CD4-positive, CD25-positive, alpha-beta regulatory T cell (primary cell): ENCODE measurements around the gene IFT88. TPM values are rescaled to one million over a fixed set of nuclear protein-coding genes. Genes with fewer than 3 reads are reported as not detected.

Source experiments
- ATAC-seq, 2 donors: fragments of 150-1000 bp; cut with Tn5 transposase; one replicate each; pipeline ENCODE4 v1.10.0; 2021; ENCODE audit warnings: low read depth in 2 of 2, moderate number of reproducible peaks in 2 of 2, moderate library complexity in 1 of 2
- DNase-seq, 3 donors: peaks; one replicate each; pipeline versions ENCODE4 v3.0.0 to v3.0.0-alpha.2; 2012 to 2022; ENCODE audit warnings: mixed read lengths in 1 of 3
- H3K27ac ChIP-seq: one replicate; pipeline ENCODE4 v1.7.0; 2013; ENCODE audit warnings: mild to moderate bottlenecking, low read length; ENCODE audit not compliant: insufficient read depth, poor library complexity, severe bottlenecking
- H3K27me3 ChIP-seq: one replicate; pipeline ENCODE4 v1.7.0; 2013; ENCODE audit warnings: low read length; ENCODE audit not compliant: control insufficient read depth, insufficient read depth
- H3K36me3 ChIP-seq: one replicate; pipeline ENCODE4 v1.7.0; 2013; ENCODE audit warnings: mild to moderate bottlenecking, low read length, moderate library complexity; ENCODE audit not compliant: control insufficient read depth, insufficient read depth
- H3K4me1 ChIP-seq: 2 replicates; pipeline ENCODE4 v1.7.0; 2013; ENCODE audit warnings: mild to moderate bottlenecking, low read length; ENCODE audit not compliant: insufficient read depth, control insufficient read depth, poor library complexity, severe bottlenecking
- H3K4me3 ChIP-seq: one replicate; pipeline ENCODE4 v1.7.0; 2013; ENCODE audit warnings: low read depth, mild to moderate bottlenecking, low read length, moderate library complexity
- H3K9me3 ChIP-seq, 2 experiments: 1 replicate in 1 of 2; 2 replicates in 1 of 2; pipeline ENCODE4 v1.7.0; 2013; ENCODE audit warnings: low read length in 2 of 2, mild to moderate bottlenecking in 1 of 2, moderate library complexity in 1 of 2; ENCODE audit not compliant: control insufficient read depth in 2 of 2
- H3K27ac Mint-ChIP-seq, 3 donors: one replicate each; pipeline ENCODE4 v1.8.0; 2020 to 2022; ENCODE audit warnings: mild to moderate bottlenecking in 3 of 3, mixed read lengths in 3 of 3, moderate library complexity in 2 of 3
- H3K27me3 Mint-ChIP-seq: one replicate; pipeline ENCODE4 v1.8.0; 2022; ENCODE audit warnings: mild to moderate bottlenecking, mixed read lengths
- H3K36me3 Mint-ChIP-seq: one replicate; pipeline ENCODE4 v1.8.0; 2020; ENCODE audit warnings: mixed read lengths
- H3K4me1 Mint-ChIP-seq, 4 donors: one replicate each; pipeline ENCODE4 v1.8.0; 2020 to 2022; ENCODE audit warnings: mixed read lengths in 4 of 4, mild to moderate bottlenecking in 1 of 4
- H3K4me3 Mint-ChIP-seq, 4 donors: one replicate each; pipeline ENCODE4 v1.8.0; 2020 to 2022; ENCODE audit warnings: mild to moderate bottlenecking in 4 of 4, mixed read lengths in 4 of 4, moderate library complexity in 3 of 4
- H3K9me3 Mint-ChIP-seq, 7 donors: one replicate each; pipeline ENCODE4 v1.8.0; 2020 to 2022; ENCODE audit warnings: mixed read lengths in 7 of 7, mild to moderate bottlenecking in 3 of 7, moderate library complexity in 2 of 7
- polyA plus RNA-seq, 4 donors: library from polyadenylated mRNA; unstranded; fragments of 300-500 nt; fragmentation: Illumina TruSeq; gene quantifications; one replicate each; pipeline ENCODE4 v1.2.3, GENCODE V29; 2021
- total RNA-seq: library from RNA; stranded (reverse); gene quantifications from one replicate; pipeline ENCODE4 v1.2.3, GENCODE V29; 2022

The IFT88 gene
- total and polyA plus RNA-seq, 5 donors from 2014 or later = 3.7 to 8.0 (median 5.9) TPM

GRCh38 chr13:20738616-20739015, 171.7 kb downstream of the IFT88 start:
- DNase-seq (no peak), ATAC-seq (no peak)
- Mint-ChIP-seq H3K36me3 (peaks cover 16% of the 10 kb centered on the region), H3K27me3 (no peaks in the 10 kb centered on the region), H3K9me3 (peaks cover 0 to 6% (median 0%) of the 10 kb centered on the region in 7 donors), H3K4me1 (peaks cover 0 to 9% (median under 1%) of the 10 kb centered on the region in 4 donors), H3K27ac (no peak overlapping the region), H3K4me3 (no peak overlapping the region)
- no peaks in the 10 kb centered on the region for H3K9me3 ChIP-seq
- H3K27ac ChIP-seq = no peak overlapping the region
- no peaks in the 10 kb centered on the region for H3K36me3 ChIP-seq
- no peaks in the 10 kb centered on the region for H3K4me1 ChIP-seq
- no peaks in the 10 kb centered on the region for H3K27me3 ChIP-seq
- no peak overlapping the region for H3K4me3 ChIP-seq

- Histone ChIP-seq H3K4me3 (no peak overlapping the region), H3K9me3 (no peaks in the 10 kb centered on the region), H3K27me3 (no peaks in the 10 kb centered on the region), H3K4me1 (no peaks in the 10 kb centered on the region), H3K27ac (no peak overlapping the region), H3K36me3 (no peaks in the 10 kb centered on the region)
- ATAC-seq = no peak
- H3K36me3 Mint-ChIP-seq = peaks cover 14% of the 10 kb centered on the region
- H3K4me3 Mint-ChIP-seq = no peak overlapping the region
- peaks cover 0 to 9% (median under 1%) of the 10 kb centered on the region in 4 donors for H3K4me1 Mint-ChIP-seq
- no peaks in the 10 kb centered on the region for H3K27me3 Mint-ChIP-seq
- peaks cover 0 to 13% (median 2%) of the 10 kb centered on the region in 7 donors for H3K9me3 Mint-ChIP-seq
- no peak for DNase-seq
- no peak overlapping the region for H3K27ac Mint-ChIP-seq
Observed at GRCh38 chr13:20740021-20740420, 173.1 kb downstream of the IFT88 start.

Other genes with a start within 250 kb of the IFT88 start
- 16.2 TPM for gene CRYL1, start 41.3 kb upstream of the IFT88 start, total RNA-seq
- 10 to 100 TPM; 45.8 to 55.0 (median 53.7) TPM for gene CRYL1, start 41.3 kb upstream of the IFT88 start, polyA plus RNA-seq
- not detected for gene IL17D, start 136.5 kb downstream of the IFT88 start, total RNA-seq
- under 1 TPM in 3 of 4 donors, not detected in 1; 0.11 to 0.21 (median 0.17) TPM for gene IL17D, start 136.5 kb downstream of the IFT88 start, polyA plus RNA-seq
- 3.0 TPM for gene EEF1AKMT1, start 206.8 kb downstream of the IFT88 start, total RNA-seq
- gene EEF1AKMT1, start 206.8 kb downstream of the IFT88 start, polyA plus RNA-seq = 10 to 100 TPM; 10.6 to 22.4 (median 17.1) TPM